Endothelial cell of umbilical vein (primary cell): Measurements from ENCODE around the gene MICB. TPM values are rescaled to one million over a fixed set of nuclear protein-coding genes. Genes with fewer than 3 reads are reported as not detected.

Source experiments
- BruUV-seq: library from RNA; stranded (reverse); fragments of 400-500 nt; replicated peaks from 2 replicates; lab custom pipeline; 2021; lab: Mats Ljungman, UMichigan
- CTCF ChIA-PET: fragments of 300-600, 350-600 bp; sonication (Branson Sonifier 250); formaldehyde crosslinking; loops from one replicate; lab custom pipeline; 2021; ENCODE audit warnings: antibody characterized with exemption, inconsistent platforms; lab: Charles Lee
- POLR2A ChIA-PET: fragments of 300-600, 350-600 bp; sonication (Branson Sonifier 250); formaldehyde crosslinking; loops from one replicate; lab custom pipeline; 2021; ENCODE audit warnings: antibody characterized with exemption, inconsistent platforms; lab: Charles Lee
- DNase-seq: peaks from one replicate; pipeline ENCODE4 v3.0.0-alpha.2; 2011; ENCODE audit warnings: low read depth, low spot score
- FAIRE-seq: peaks from 2 replicates; lab custom pipeline; 2011; peaks lifted over from hg19 to GRCh38; lab: Jason Lieb, UNC
- H2AFZ ChIP-seq: 2 replicates; pipeline ENCODE4 v1.6.0; 2012; ENCODE audit warnings: low read depth, low read length, control low read depth, inconsistent platforms
- H3K27ac ChIP-seq: 2 replicates; pipeline ENCODE4 v1.5.1; 2011; ENCODE audit warnings: low read depth, mild to moderate bottlenecking, control low read depth, low read length, moderate library complexity; ENCODE audit not compliant: insufficient read depth
- H3K27me3 ChIP-seq, 2 experiments: 2 replicates each; pipeline versions ENCODE4 v1.6.0 to v1.6.1; 2011; ENCODE audit warnings: low read length in 2 of 2, mixed read lengths in 1 of 2; ENCODE audit not compliant: control insufficient read depth in 2 of 2, insufficient read depth in 2 of 2
- H3K36me3 ChIP-seq, 2 experiments: 2 replicates in 1 of 2; 3 replicates in 1 of 2; pipeline ENCODE4 v1.5.1; 2011; ENCODE audit warnings: low read length in 2 of 2, mild to moderate bottlenecking in 1 of 2, moderate library complexity in 1 of 2; ENCODE audit not compliant: control insufficient read depth in 2 of 2, insufficient read depth in 2 of 2; ENCODE audit errors: extremely low read depth in 1 of 2
- H3K4me1 ChIP-seq: 3 replicates; pipeline ENCODE4 v1.5.1; 2011; ENCODE audit warnings: mild to moderate bottlenecking, low read length; ENCODE audit not compliant: control insufficient read depth, insufficient read depth; ENCODE audit errors: extremely low read depth
- H3K4me2 ChIP-seq: 2 replicates; pipeline ENCODE4 v1.6.1; 2011; ENCODE audit warnings: low read length, control low read depth, mixed read lengths; ENCODE audit not compliant: insufficient read depth
- H3K4me3 ChIP-seq, 3 experiments: fragments of 200-600 bp in 1 of 3; sonication (generic), shearing (Covaris generic) in 1 of 3; replicated peaks in 1 of 3; 2 replicates each; pipeline ENCODE4 v1.5.1; 2011 to 2016; ENCODE audit warnings: control low read depth in 3 of 3, low read length in 3 of 3, mild to moderate bottlenecking in 2 of 3, inconsistent platforms in 1 of 3, low read depth in 1 of 3, moderate library complexity in 1 of 3; ENCODE audit not compliant: insufficient read depth in 1 of 3
- H3K79me2 ChIP-seq: 2 replicates; pipeline ENCODE4 v1.6.0; 2012; ENCODE audit warnings: low read length, inconsistent platforms; ENCODE audit not compliant: control insufficient read depth, insufficient read depth
- H3K9ac ChIP-seq: replicated peaks from 2 replicates; pipeline ENCODE3; 2011; ENCODE audit warnings: low read length, control low read depth; ENCODE audit not compliant: insufficient read depth; ENCODE audit errors: extremely low read depth
- H3K9me1 ChIP-seq: replicated peaks from 3 replicates; pipeline ENCODE4 v1.6.0; 2011; ENCODE audit warnings: mild to moderate bottlenecking, low read length; ENCODE audit not compliant: control insufficient read depth, insufficient read depth; ENCODE audit errors: extremely low read depth
- H3K9me3 ChIP-seq: replicated peaks from 2 replicates; pipeline ENCODE4 v1.5.1; 2012; ENCODE audit warnings: low read length, inconsistent platforms; ENCODE audit not compliant: control insufficient read depth, insufficient read depth
- H4K20me1 ChIP-seq: replicated peaks from 2 replicates; pipeline ENCODE3; 2011; ENCODE audit warnings: mild to moderate bottlenecking, low read length; ENCODE audit not compliant: control insufficient read depth, insufficient read depth; ENCODE audit errors: extremely low read depth
- EZH2 ChIP-seq: IDR thresholded peaks from 2 replicates; pipeline ENCODE4 v1.6.1; 2012; ENCODE audit warnings: borderline replicate concordance, low read depth, mild to moderate bottlenecking, moderate library complexity, low read length, inconsistent platforms; ENCODE audit not compliant: severe bottlenecking
- FOS ChIP-seq: IDR thresholded peaks from 2 replicates; pipeline ENCODE4 v1.6.1; 2011; ENCODE audit warnings: mild to moderate bottlenecking, low read length, moderate library complexity, borderline replicate concordance; ENCODE audit not compliant: insufficient read depth
- GATA2 ChIP-seq: IDR thresholded peaks from 2 replicates; pipeline ENCODE4 v1.7.0; 2011; ENCODE audit warnings: low read depth, mild to moderate bottlenecking, moderate library complexity, mixed read lengths, low read length; ENCODE audit not compliant: insufficient read length, insufficient read depth
- JUN ChIP-seq: IDR thresholded peaks from 2 replicates; pipeline ENCODE4 v1.6.1; 2011; ENCODE audit warnings: borderline replicate concordance, low read depth; ENCODE audit not compliant: insufficient read length, insufficient read depth
- MYC ChIP-seq: IDR thresholded peaks from one replicate; pipeline ENCODE4 v1.6.1; 2011; ENCODE audit warnings: mild to moderate bottlenecking, low read depth, low read length
- POLR2A ChIP-seq: IDR thresholded peaks from 2 replicates; pipeline ENCODE4 v1.6.1; 2012; ENCODE audit warnings: low read depth, mild to moderate bottlenecking, control low read depth, low read length
- POLR2AphosphoS5 ChIP-seq: IDR thresholded peaks from 2 replicates; pipeline ENCODE4 v1.6.1; 2012; ENCODE audit warnings: low read depth, mild to moderate bottlenecking, control low read depth, low read length, moderate library complexity; ENCODE audit not compliant: insufficient read depth
- dilution Hi-C: fragments of 300-500 bp; cut with MboI; formaldehyde crosslinking; loops from one replicate; pipeline ENCODE4 v1.15.0; 2019; ENCODE audit warnings: low sequenced_read_pairs; ENCODE audit not compliant: extremely low pct_ligation_motif_present
- intact Hi-C: fragments of 100-400 bp; cut with micrococcal nuclease; formaldehyde crosslinking; loops from one replicate; pipeline ENCODE4 v1.10.0; 2022
- polyA plus RNA-seq, 4 experiments: library from polyadenylated mRNA; depleted of rRNA in 3 of 4; stranded (reverse) in 3 of 4; unstranded in 1 of 4; fragments of >200 nt; gene quantifications; 2 replicates each; pipeline versions ENCODE4 v1.2.1 to v1.2.3, GENCODE V29; 2011 to 2012; ENCODE audit warnings: missing spikeins in 1 of 4
- total RNA-seq: library from RNA; stranded (reverse); gene quantifications from 2 replicates; pipeline ENCODE4 v1.2.3, GENCODE V29; 2021
- TF ChIP-seq, protein P1 (sequence below), 2 donors: IDR thresholded peaks; 1 replicate in 1 of 2; 2 replicates in 1 of 2; pipeline ENCODE4 v1.5.1; 2011; ENCODE audit warnings: low read length in 2 of 2, mild to moderate bottlenecking in 2 of 2, moderate library complexity in 2 of 2, control low read depth in 1 of 2, inconsistent platforms in 1 of 2, low read depth in 1 of 2; ENCODE audit not compliant: insufficient read depth in 1 of 2; ENCODE audit errors: extremely low read depth in 1 of 2
- TF ChIP-seq, protein P2 (sequence below): IDR thresholded peaks from 2 replicates; pipeline ENCODE4 v1.6.1; 2011; ENCODE audit not compliant: insufficient read depth, insufficient read length

The MICB gene
- total and polyA plus RNA-seq, 2 donors (not counting 3 experiments of a cell fraction or from before 2014, with no cell fraction given): 32.8 to 36.3 TPM

GRCh38 chr6:31478186-31478950, 19.6 kb upstream of the MICB start:
- Histone ChIP-seq H3K9ac (no peak overlapping the region), H3K79me2 (no peaks in the 10 kb centered on the region), H4K20me1 (no peaks in the 10 kb centered on the region), H3K27ac (no peak overlapping the region), H3K36me3 (no peaks in the 10 kb centered on the region), H3K9me1 (no peaks in the 10 kb centered on the region), H3K27me3 (peaks cover 5 to 18% of the 10 kb centered on the region in 2 experiments), H3K4me3 (no peak overlapping the region), H2AFZ (no peak overlapping the region), H3K4me2 (no peak overlapping the region), H3K9me3 (no peaks in the 10 kb centered on the region), H3K4me1 (no peaks in the 10 kb centered on the region)
- intact Hi-C loops: no loop called here
- ChIA-PET CTCF (no interaction called here), POLR2A (no interaction called here)
- no peak for TF ChIP-seq MYC
- TF ChIP-seq, protein P1, sequence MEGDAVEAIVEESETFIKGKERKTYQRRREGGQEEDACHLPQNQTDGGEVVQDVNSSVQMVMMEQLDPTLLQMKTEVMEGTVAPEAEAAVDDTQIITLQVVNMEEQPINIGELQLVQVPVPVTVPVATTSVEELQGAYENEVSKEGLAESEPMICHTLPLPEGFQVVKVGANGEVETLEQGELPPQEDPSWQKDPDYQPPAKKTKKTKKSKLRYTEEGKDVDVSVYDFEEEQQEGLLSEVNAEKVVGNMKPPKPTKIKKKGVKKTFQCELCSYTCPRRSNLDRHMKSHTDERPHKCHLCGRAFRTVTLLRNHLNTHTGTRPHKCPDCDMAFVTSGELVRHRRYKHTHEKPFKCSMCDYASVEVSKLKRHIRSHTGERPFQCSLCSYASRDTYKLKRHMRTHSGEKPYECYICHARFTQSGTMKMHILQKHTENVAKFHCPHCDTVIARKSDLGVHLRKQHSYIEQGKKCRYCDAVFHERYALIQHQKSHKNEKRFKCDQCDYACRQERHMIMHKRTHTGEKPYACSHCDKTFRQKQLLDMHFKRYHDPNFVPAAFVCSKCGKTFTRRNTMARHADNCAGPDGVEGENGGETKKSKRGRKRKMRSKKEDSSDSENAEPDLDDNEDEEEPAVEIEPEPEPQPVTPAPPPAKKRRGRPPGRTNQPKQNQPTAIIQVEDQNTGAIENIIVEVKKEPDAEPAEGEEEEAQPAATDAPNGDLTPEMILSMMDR (IDR thresholded peaks at IDR 0.05; ENCODE audit: extremely low read depth in 1 of 2, insufficient read depth in 1 of 2, low read depth in 1 of 2, low read length in 2 of 2): no peak
- TF ChIP-seq JUN: no peak
- no peak for TF ChIP-seq GATA2
- TF ChIP-seq, protein P2, sequence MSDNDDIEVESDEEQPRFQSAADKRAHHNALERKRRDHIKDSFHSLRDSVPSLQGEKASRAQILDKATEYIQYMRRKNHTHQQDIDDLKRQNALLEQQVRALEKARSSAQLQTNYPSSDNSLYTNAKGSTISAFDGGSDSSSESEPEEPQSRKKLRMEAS: no peak
- TF ChIP-seq EZH2: no peak
- no peak for TF ChIP-seq POLR2AphosphoS5
- TF ChIP-seq FOS: no peak
- TF ChIP-seq POLR2A: no peak
- DNase-seq (no peak), FAIRE-seq (no peak)
- no TSS peak for BruUV-seq
- dilution Hi-C loops: no loop called here
